Fibroblast of lung (primary cell): ENCODE data around the gene SPATA33. TPM values are rescaled to one million over a fixed set of nuclear protein-coding genes. Genes with fewer than 3 reads are reported as not detected.

Source experiments
- DNase-seq, 2 donors: peaks; one replicate each; pipeline versions ENCODE4 v3.0.0 to v3.0.0-alpha.2; 2010; ENCODE audit warnings: low read depth in 2 of 2
- H2AFZ ChIP-seq: 2 replicates; pipeline ENCODE4 v1.5.1; 2012; ENCODE audit warnings: low read length, control low read depth, inconsistent platforms
- H3K27ac ChIP-seq: 2 replicates; pipeline ENCODE4 v1.5.1; 2011; ENCODE audit warnings: low read length, control low read depth; ENCODE audit not compliant: insufficient read depth
- H3K27me3 ChIP-seq: 2 replicates; pipeline ENCODE4 v1.5.1; 2011; ENCODE audit warnings: mild to moderate bottlenecking, low read length; ENCODE audit not compliant: control insufficient read depth, insufficient read depth
- H3K36me3 ChIP-seq: 2 replicates; pipeline ENCODE4 v1.5.1; 2011; ENCODE audit warnings: low read length; ENCODE audit not compliant: control insufficient read depth, insufficient read depth
- H3K4me1 ChIP-seq: 2 replicates; pipeline ENCODE4 v1.5.1; 2011; ENCODE audit warnings: low read length; ENCODE audit not compliant: control insufficient read depth, insufficient read depth; ENCODE audit errors: extremely low read depth
- H3K4me2 ChIP-seq: 2 replicates; pipeline ENCODE4 v1.5.1; 2011; ENCODE audit warnings: low read length, control low read depth; ENCODE audit not compliant: insufficient read depth; ENCODE audit errors: extremely low read depth
- H3K4me3 ChIP-seq, 4 experiments: fragments of 200-600 bp in 1 of 4; sonication (generic) in 1 of 4; replicated peaks in 1 of 4; 2 replicates each; pipeline ENCODE4 v1.5.1; 2011 to 2016; ENCODE audit warnings: low read length in 4 of 4, low read depth in 3 of 4, mild to moderate bottlenecking in 3 of 4, control low read depth in 2 of 4, inconsistent platforms in 1 of 4, mixed read lengths in 1 of 4; ENCODE audit not compliant: insufficient read depth in 1 of 4; ENCODE audit errors: control extremely low read depth in 1 of 4
- H3K79me2 ChIP-seq: 2 replicates; pipeline ENCODE4 v1.5.1; 2012; ENCODE audit warnings: mild to moderate bottlenecking, low read length, inconsistent platforms; ENCODE audit not compliant: control insufficient read depth, insufficient read depth
- H3K9ac ChIP-seq: 2 replicates; pipeline ENCODE4 v1.5.1; 2011; ENCODE audit warnings: mild to moderate bottlenecking, low read length, control low read depth; ENCODE audit not compliant: insufficient read depth
- H3K9me3 ChIP-seq: 2 replicates; pipeline ENCODE4 v1.5.1; 2012; ENCODE audit warnings: low read depth, low read length; ENCODE audit not compliant: control insufficient read depth, insufficient read depth
- H4K20me1 ChIP-seq: 2 replicates; pipeline ENCODE4 v1.5.1; 2011; ENCODE audit warnings: low read length; ENCODE audit not compliant: control insufficient read depth, insufficient read depth; ENCODE audit errors: extremely low read depth
- EZH2 ChIP-seq: IDR thresholded peaks from 2 replicates; pipeline ENCODE4 v1.5.1; 2012; ENCODE audit warnings: low read length, control low read depth, mild to moderate bottlenecking; ENCODE audit errors: missing control alignments
- polyA plus RNA-seq, 2 donors: library from polyadenylated mRNA; depleted of rRNA in 1 of 2; stranded (reverse) in 1 of 2; unstranded in 1 of 2; fragments of >200 nt; gene quantifications; 2 replicates each; pipeline ENCODE4 v1.2.1, GENCODE V29; 2011 to 2012; ENCODE audit warnings: missing spikeins in 1 of 2
- total RNA-seq: library from RNA; depleted of rRNA; stranded (reverse); fragments of >200 nt; gene quantifications from 2 replicates; pipeline ENCODE4 v1.2.1, GENCODE V29; 2014
- TF ChIP-seq, protein P1 (sequence below), 2 donors: IDR thresholded peaks in 1 of 2; conservative IDR thresholded peaks in 1 of 2; 1 replicate in 1 of 2; 2 replicates in 1 of 2; pipeline ENCODE4 v1.5.1; 2011 to 2012; ENCODE audit warnings: low read length in 2 of 2, control low read depth in 1 of 2, inconsistent platforms in 1 of 2, low read depth in 1 of 2, mild to moderate bottlenecking in 1 of 2

Gene SPATA33
- total and polyA plus RNA-seq, 2 donors (not counting 1 experiment from before 2014, with no cell fraction given), result 2.0 to 2.8 TPM

DNA sequence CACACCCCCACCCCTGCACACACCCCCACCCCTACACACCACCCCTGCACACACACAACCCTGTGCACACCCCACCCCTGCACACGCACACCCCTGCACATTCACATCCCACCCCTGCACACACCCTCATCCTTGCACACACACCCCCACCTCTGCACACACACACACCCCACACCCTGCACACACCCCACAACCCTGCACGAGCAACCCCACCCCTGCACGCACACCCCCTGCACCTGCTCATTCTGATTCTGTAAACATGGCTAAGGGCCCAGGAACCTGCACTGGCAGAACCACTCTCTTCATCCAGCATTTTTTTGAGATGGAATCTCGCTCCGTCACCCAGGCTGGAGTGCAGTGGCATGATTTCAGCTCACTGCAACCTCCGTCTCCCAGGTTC lies 18.3 kb upstream of the SPATA33 start:
- Histone ChIP-seq H3K9me3 (no peaks in the 10 kb centered on the region), H3K79me2 (no peaks in the 10 kb centered on the region), H3K27ac (no peak overlapping the region), H3K4me2 (no peak overlapping the region), H3K36me3 (no peaks in the 10 kb centered on the region), H3K9ac (no peak overlapping the region), H3K4me1 (peaks cover 4% of the 10 kb centered on the region), H3K27me3 (peaks cover 5% of the 10 kb centered on the region), H4K20me1 (no peaks in the 10 kb centered on the region), H2AFZ (no peak overlapping the region), H3K4me3 (no peak overlapping the region)
- TF ChIP-seq, protein P1, sequence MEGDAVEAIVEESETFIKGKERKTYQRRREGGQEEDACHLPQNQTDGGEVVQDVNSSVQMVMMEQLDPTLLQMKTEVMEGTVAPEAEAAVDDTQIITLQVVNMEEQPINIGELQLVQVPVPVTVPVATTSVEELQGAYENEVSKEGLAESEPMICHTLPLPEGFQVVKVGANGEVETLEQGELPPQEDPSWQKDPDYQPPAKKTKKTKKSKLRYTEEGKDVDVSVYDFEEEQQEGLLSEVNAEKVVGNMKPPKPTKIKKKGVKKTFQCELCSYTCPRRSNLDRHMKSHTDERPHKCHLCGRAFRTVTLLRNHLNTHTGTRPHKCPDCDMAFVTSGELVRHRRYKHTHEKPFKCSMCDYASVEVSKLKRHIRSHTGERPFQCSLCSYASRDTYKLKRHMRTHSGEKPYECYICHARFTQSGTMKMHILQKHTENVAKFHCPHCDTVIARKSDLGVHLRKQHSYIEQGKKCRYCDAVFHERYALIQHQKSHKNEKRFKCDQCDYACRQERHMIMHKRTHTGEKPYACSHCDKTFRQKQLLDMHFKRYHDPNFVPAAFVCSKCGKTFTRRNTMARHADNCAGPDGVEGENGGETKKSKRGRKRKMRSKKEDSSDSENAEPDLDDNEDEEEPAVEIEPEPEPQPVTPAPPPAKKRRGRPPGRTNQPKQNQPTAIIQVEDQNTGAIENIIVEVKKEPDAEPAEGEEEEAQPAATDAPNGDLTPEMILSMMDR (conservative IDR thresholded peaks at IDR 0.05 in 1 of 2, IDR thresholded peaks at IDR 0.05 in 1 of 2; ENCODE audit: low read depth in 1 of 2, low read length in 2 of 2), result no peak
- no peak for TF ChIP-seq EZH2
- no peak for DNase-seq

DNA sequence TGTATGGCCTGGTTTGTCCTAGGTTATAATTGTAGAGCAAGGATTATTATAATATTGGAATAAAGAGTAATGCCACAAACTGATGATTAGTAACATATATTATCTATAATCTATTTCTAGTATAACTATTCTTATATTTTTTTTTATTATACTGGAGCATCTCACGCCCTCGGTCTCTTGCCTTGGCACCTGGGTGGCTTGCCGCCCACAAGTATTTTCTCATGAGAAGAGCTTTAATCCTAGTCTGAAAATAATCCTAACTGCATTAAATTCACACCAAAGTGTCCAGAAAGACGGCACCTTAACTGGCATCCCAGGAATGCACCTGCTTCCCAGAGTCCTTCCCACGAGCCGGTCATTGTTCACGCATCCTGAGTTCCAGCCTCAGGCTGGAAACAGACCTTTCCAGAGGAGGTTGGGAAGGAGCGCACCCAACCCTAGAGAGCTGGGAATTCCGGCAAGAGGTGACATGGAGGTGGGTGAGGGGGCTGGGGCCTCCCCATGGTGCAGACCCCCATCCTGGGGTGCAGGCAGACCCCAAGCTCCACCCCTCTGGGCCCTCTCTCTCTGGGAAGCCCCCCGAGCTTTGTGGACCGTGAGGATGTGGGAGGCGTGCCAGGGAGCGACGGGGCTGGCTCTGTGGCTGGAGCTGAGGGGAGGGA lies 16.0 kb upstream of the SPATA33 start:
- no peak overlapping the region for H3K4me3 ChIP-seq
- no peak overlapping the region for H2AFZ ChIP-seq
- H3K9me3 ChIP-seq, result no peaks in the 10 kb centered on the region
- no peak for DNase-seq
- H3K79me2 ChIP-seq, result no peaks in the 10 kb centered on the region
- no peak overlapping the region for H3K9ac ChIP-seq
- H3K36me3 ChIP-seq, result peaks cover 15% of the 10 kb centered on the region
- H3K27me3 ChIP-seq, result no peaks in the 10 kb centered on the region
- H3K4me1 ChIP-seq, result peaks cover 4% of the 10 kb centered on the region
- no peak overlapping the region for H3K27ac ChIP-seq
- no peak for TF ChIP-seq EZH2
- TF ChIP-seq, protein P1 (conservative IDR thresholded peaks at IDR 0.05 in 1 of 2, IDR thresholded peaks at IDR 0.05 in 1 of 2; ENCODE audit: low read depth in 1 of 2, low read length in 2 of 2), result no peak
- H3K4me2 ChIP-seq, result no peak overlapping the region
- no peaks in the 10 kb centered on the region for H4K20me1 ChIP-seq

DNA sequence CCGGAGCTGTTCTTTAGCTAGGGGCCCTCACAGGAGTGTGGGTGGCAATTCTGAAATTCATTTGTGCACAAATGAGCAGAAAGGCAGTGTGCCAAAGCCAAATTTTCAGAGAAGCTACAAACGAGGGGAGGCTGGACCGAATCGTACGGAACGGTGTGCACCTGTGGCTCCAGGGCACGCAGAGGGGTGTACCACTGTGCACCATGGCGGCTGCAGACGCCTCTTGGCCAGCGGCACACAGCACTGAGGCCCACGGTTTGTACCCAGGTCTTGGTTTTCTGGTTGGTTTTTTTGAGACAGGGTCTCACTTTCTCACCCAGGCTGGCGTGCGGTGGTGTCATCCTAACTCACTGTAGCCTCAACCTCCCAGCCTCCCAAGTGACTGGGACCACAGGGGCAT lies 15.1 kb upstream of the SPATA33 start:
- no peaks in the 10 kb centered on the region for H3K79me2 ChIP-seq
- no peak overlapping the region for H3K4me3 ChIP-seq
- no peak for TF ChIP-seq EZH2
- TF ChIP-seq, protein P1 (conservative IDR thresholded peaks at IDR 0.05 in 1 of 2, IDR thresholded peaks at IDR 0.05 in 1 of 2; ENCODE audit: low read depth in 1 of 2, low read length in 2 of 2), result no peak
- no peaks in the 10 kb centered on the region for H4K20me1 ChIP-seq
- H2AFZ ChIP-seq, result no peak overlapping the region
- no peak for DNase-seq
- no peak overlapping the region for H3K9ac ChIP-seq
- H3K9me3 ChIP-seq, result no peaks in the 10 kb centered on the region
- no peak overlapping the region for H3K27ac ChIP-seq
- no peak overlapping the region for H3K4me2 ChIP-seq
- peaks cover 4% of the 10 kb centered on the region for H3K4me1 ChIP-seq
- no peaks in the 10 kb centered on the region for H3K27me3 ChIP-seq
- H3K36me3 ChIP-seq, result peaks cover 19% of the 10 kb centered on the region
